WI38 (cell line): ENCODE results near the gene RNF2.

Source experiments
- H3K4me3 ChIP-seq: 2 replicates; pipeline ENCODE4 v1.5.1; 2011; ENCODE audit warnings: low read depth, mild to moderate bottlenecking, control low read depth, low read length
- TF ChIP-seq, protein P1 (sequence below): IDR thresholded peaks from 2 replicates; pipeline ENCODE4 v1.5.1; 2012; ENCODE audit warnings: low read depth, mild to moderate bottlenecking, control low read depth, low read length

RNF2 gene

DNA sequence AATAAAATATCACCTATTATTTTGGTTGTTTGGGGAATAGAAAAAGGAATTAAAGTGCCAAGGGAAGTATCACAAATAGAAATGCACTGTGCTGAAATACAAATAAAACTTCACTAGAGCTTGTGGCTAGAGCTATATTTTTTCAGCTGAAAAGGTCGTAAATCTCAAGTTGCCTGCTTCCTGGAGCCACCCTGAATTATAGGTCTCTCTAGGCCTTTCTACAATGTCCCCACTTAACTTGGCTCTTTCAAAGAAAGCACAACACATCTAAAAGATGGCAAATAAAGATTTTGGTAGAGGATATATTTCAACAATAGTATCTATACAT is 5.0 kb upstream of the RNF2 start:
- no peak overlapping the region for H3K4me3 ChIP-seq
- TF ChIP-seq, protein P1, sequence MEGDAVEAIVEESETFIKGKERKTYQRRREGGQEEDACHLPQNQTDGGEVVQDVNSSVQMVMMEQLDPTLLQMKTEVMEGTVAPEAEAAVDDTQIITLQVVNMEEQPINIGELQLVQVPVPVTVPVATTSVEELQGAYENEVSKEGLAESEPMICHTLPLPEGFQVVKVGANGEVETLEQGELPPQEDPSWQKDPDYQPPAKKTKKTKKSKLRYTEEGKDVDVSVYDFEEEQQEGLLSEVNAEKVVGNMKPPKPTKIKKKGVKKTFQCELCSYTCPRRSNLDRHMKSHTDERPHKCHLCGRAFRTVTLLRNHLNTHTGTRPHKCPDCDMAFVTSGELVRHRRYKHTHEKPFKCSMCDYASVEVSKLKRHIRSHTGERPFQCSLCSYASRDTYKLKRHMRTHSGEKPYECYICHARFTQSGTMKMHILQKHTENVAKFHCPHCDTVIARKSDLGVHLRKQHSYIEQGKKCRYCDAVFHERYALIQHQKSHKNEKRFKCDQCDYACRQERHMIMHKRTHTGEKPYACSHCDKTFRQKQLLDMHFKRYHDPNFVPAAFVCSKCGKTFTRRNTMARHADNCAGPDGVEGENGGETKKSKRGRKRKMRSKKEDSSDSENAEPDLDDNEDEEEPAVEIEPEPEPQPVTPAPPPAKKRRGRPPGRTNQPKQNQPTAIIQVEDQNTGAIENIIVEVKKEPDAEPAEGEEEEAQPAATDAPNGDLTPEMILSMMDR: no peak

GRCh38 chr1:185041742-185042141 is 3.6 kb upstream of the RNF2 start:
- no peak overlapping the region for H3K4me3 ChIP-seq
- TF ChIP-seq, protein P1: no peak

- TF ChIP-seq, protein P1: no peak
These were observed 2.6 kb upstream of the RNF2 start for GRCh38 chr1:185042737-185043136.

DNA sequence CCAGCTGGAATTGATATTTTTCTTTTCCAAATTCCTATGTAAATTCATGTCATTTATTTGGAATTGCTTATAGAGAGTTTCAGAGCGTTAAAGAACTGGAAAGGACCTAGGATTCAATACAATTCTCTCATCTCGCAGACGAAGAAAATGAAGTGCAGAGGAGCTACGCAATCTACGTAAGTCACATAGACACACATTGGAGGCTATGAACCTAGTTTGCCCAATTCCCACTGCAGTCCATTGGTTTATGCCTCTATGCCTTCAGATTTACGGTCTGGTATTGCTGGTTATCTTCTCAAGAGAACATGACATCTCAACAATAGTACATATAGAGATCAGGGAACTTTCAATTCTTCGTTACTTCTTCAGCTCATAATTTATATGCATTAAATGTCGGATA is 971 bp upstream of the RNF2 start:
- TF ChIP-seq, protein P1: no peak
- no peak overlapping the region for H3K4me3 ChIP-seq

More at GRCh38 chr1:185042737-185043136, 2.6 kb upstream of the RNF2 start:
- no peak overlapping the region for H3K4me3 ChIP-seq

GRCh38 chr1:185045814-185046492 is 595 bp downstream of the RNF2 start:
- H3K4me3 ChIP-seq: peak overlapping the region; percentile 93
- TF ChIP-seq, protein P1: no peak

GRCh38 chr1:185046668-185047067 is 1.3 kb downstream of the RNF2 start:
- TF ChIP-seq, protein P1: no peak
- H3K4me3 ChIP-seq: peak overlapping the region; percentile 93

DNA sequence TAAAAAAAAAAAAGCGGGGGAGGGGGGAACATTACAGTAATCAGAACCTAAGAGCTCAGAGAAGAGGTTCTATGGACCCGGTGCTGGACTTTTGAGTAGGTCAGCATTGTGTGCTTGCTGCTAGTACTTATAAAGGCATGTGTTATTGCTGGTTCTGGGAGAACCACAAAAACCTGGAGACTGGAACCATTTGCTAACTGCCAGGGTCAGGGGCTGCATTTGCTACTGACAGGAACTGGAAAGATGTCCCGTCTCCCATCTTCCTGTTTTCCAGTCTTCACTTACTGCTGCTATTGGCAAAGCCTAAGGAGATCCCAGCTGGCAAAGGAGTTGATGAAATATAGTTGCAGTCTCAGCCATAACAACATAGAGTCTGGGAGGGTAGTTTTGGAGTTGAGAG is 4.3 kb downstream of the RNF2 start:
- no peak overlapping the region for H3K4me3 ChIP-seq
- TF ChIP-seq, protein P1: no peak
